AML-193 (cell line): ENCODE data around the gene DAPK1.

Experiments
- DNase-seq, 2 experiments: peaks; one replicate each; lab custom pipeline; 2025; lab: John Stamatoyannopoulos, UW

The DAPK1 gene

DNA sequence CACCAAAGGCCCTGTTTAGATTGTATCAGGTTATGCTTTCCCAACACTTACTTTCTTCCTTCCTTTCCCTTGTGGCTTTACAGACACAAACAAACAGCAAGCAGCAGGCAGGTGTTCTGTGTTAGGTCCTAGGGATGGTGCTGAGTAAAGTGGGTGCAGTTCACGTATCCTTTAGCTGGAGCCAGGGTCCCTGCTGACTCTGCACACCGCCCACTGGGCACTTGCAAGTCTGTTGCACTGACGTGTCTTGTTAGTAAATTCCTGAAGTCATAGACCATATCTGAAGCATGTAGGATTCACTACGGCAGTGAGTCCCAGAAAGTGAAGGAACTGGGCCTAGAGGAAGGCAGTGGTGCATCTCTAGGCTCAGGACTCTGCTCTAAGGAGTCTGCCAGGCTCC lies 96.5 kb downstream of the DAPK1 start:
- DNase-seq, result no peak

DNA sequence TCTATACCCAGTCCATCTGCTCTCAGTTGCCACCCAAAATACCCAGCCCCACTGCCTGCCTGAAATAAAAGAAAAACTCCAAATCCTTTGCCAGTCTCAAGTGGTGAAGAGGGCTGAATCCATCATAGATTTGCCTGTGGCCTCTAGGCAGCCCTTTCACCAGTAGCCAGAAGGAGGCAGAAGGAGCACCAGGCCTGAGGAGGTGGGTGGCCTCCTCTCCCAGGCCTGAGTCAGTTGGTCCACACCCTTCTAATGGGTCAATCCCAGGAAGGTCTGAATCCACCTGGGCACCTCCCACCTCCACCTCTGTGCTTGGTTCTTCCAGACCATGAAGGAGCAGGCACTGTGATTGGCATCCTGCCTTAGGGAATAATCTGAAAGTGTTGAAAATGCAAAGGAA lies 97.0 kb downstream of the DAPK1 start:
- no peak for DNase-seq

DNA sequence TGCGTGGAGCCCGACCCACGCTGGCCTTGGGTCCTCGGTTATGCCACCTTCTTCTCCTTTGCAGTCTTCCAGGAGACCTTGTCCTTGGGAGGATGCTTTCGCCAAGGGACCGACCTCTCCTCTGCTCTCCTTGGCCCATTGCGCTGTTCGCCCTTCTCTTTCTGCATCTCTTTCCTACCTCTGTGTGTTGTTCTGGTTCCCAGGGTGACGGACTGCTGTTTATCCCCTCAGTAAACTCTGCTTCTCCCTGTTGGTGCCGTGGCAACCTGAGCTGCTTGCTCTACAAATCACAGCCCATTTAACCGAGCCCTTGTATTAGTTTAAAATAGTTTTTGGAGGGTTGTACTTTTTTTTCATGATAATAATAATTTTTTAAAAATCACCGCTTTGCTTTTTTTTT lies 97.9 kb downstream of the DAPK1 start:
- DNase-seq, result no peak

DNA sequence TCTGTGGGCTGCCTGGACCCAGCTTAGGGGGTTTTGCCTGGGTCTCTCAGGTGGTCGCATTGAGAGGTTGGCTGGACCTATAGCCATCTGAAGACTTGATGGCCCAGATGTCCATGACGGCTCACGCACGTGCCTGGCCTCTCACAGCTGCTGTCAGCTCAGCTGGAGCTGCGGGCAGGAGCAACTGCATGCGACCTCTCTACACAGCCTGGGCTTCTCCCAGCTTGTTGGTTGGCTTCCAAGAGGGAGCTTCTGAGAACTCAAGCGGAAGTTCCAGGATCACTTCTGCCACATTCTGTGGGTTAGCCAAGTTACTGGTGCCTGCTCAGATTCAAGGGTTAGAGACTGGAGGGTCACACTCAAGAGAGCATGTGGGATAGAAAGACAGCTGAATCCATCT lies 99.2 kb downstream of the DAPK1 start:
- DNase-seq, result no peak

DNA sequence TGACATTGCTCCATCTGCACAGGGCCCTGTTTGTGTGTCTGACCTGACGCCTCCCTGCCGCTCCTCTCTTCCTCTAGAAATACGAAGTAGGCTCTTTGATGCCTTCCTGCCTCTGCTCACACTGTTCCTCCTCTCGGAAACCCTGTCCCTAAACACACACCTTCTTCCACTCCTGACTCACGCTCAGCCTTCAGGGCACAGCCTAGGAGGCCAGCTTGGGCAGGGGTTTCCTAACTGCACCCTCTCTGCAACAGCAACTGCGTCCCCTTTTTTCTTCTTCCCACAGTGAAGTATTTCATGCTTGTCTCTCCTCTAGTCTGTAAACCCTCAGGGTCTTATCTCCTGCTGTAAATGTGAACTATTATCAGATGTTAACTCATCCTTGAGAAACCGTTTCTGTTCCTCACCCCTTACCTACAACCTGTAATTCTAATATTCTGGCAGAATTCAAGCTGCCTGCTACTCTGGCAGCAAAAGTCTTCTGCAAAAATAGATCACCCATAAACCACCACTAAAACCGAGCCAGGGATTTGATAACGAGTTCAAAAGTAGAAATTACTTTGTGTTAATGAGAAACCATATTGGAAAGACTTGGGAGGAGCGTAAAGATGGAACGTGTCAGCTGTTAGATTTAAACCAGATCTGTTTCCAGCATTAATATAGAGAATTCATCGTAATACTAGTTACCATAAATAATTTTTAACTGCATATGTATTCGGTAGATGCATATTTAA lies 100.2 kb downstream of the DAPK1 start:
- no peak for DNase-seq

DNA sequence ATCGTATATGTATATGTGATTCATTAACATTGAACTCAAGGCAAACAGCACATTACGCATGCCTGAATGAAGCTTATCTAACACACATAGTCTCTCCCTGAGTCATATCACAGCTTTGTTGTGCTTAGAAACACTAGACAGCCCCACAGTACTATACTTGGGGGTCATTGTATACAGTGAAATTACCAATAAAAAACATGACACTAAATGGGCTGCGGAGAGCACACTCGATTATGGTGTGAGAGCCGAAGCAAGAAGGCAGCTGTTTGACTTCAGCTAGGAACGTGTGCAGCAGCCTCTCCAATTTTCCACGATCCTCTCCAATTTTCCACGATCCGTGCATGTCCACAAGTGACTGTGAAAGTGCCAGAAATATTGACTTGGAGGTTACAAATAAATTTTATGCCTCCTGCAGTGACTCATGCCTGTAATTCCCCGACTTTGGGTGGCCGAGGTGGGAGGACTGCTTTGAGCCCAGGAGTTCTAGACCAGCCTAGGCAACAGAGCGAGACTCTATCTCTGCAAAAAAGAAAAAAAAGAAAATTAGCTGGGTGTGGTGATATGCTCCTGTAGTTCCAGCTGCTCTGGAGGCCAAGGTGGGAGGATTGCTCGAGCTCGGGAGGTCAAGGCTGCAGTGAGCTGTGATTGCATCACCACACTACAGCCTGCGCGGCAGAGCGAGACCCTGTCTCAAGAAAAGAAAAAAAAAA lies 102.4 kb downstream of the DAPK1 start:
- no peak for DNase-seq

DNA sequence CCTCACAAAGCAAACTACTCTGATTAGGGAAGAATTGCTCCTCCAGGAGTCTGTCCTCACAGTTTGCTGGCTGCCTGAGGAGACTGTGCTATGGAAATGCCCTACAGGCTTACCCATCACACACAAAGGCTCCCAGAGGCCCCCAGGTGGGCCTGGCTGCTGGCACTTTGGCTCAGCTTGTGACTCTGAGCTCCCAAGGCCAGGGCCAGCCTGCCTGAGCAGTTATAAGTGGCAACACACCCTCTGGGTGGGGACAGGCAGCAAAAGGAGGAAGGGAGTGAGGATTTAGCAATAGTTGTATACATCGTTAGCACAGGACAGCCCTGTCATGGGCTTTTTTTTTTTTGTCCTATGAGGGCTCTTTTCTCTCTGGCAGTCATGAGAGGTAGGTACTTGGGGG lies 103.5 kb downstream of the DAPK1 start:
- peak; percentile 49 to 61 for DNase-seq

DNA sequence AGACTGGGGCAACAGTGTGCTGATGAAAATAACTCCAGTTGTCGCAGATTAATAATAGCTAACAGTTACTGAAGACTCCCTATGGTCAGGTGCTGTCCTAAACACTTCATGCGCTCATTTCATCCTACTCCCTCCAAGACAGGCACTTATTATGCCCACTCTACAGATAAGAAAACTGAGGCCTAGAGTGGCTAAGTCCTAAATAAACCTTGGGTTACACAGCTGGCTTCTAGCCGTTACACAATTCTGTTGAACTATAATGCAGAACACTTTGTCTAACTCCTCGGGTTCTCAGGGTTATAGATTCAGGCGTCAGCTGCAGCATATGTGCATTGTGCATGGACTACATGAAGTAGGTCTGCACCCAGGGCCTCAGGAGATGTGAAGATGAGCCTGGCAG lies 103.9 kb downstream of the DAPK1 start:
- no peak for DNase-seq

DNA sequence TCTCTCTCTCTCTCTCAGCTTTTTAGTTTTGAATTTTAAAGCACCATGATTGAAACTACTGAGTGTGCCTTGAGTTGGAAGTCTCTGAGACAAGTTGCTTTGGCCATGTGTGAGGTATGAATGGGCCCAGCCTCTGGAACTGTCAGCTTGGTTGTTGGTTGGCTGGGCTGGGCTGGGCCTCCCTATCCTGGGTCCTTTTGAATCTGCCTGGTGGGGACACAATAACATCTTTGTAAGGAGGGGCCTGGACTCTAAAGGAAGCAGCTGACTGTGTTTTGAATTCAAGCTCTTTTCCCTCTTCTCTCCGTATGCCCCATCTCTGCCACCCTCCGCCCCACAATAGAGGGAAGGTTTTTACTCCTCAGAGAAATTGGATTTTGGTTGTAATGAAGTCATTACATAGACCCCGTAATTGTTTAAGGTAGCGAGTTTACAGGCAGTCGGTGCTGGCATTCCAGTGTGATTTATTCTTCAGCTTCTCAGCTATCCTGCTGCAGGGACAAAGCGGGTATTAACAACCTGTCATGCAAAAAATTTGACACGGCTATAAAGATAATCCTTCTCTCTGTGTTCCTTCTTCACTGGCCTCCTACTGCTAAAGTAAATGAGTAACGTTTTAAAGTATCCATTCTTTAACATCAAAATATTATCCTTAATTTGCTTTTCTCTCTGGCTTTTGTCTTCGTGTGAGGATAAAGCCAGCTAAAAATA lies 105.4 kb downstream of the DAPK1 start:
- DNase-seq, result no peak

DNA sequence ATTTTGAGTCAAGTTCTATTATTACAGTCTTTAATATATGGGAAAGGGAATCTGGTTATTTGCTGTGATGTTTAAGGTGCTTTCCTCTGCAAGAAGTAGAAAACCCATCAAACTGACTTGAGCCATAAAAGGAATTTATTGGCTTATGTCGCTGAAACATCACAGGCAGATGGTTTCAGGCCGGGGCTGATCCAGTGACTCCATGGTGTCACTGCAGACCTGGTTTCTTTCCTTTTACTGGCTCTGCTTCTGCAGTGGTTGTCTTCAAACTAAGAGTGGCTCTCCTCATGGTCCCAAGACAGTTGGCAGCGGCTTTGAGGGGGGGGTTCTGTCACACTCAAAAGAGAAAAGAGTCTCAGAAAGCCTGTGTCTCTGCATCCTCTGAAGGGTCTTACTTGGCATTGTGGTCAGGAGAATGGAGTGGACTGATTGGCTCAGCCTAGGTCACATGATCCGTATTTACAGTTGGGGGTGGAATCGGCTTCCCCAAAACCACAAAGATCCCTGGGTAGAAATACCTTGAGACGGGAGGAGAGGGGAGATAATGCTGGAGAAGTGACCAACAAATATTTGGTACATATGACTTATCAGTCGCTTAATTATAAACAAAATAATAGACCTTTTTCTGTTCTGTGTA lies 106.3 kb downstream of the DAPK1 start:
- DNase-seq, result no peak

DNA sequence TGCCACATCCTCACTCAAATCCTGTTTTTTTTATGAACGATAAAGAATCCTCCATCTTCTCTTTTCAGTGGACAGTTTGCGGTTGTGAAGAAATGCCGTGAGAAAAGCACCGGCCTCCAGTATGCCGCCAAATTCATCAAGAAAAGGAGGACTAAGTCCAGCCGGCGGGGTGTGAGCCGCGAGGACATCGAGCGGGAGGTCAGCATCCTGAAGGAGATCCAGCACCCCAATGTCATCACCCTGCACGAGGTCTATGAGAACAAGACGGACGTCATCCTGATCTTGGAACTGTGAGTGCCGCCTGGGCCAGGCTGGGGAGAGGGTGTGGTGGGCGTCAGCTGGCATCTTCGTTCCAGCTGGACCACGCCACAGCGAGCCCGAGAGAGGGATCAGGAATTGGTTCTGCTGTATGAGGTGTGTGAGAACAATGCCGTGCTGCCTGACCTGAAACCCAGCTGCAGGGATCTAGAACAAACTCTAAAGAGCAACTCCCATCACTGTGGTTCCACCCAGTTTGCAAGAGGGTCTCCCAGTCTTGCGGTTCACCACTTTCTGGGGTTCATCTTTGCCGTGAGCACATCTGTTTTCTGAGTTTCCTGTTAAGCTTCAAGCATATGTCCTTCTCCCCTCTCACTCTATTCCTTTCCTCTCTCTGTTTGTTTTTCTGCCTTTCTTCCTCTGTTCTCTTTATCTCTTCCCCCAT lies 107.4 kb downstream of the DAPK1 start:
- no peak for DNase-seq

DNA sequence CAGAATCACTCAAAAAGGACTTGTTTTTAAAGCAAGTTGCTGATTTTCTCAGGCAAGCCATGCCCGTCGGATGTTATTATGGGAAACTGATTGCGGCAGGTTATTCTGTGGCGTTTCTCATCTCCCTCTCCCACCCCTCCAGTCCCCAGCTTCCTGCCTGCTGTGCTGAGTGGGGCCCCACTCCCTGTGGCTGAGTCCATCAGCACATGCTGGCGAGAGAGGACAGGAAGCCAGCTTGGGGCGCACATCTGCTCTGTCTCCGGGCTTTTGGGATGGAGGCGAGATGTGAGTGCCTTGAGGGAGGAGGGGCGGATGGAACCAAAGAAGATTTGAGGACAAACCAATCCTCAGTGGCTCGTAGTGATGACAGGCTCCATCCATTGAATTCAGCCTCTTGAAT lies 108.0 kb downstream of the DAPK1 start:
- no peak for DNase-seq

DNA sequence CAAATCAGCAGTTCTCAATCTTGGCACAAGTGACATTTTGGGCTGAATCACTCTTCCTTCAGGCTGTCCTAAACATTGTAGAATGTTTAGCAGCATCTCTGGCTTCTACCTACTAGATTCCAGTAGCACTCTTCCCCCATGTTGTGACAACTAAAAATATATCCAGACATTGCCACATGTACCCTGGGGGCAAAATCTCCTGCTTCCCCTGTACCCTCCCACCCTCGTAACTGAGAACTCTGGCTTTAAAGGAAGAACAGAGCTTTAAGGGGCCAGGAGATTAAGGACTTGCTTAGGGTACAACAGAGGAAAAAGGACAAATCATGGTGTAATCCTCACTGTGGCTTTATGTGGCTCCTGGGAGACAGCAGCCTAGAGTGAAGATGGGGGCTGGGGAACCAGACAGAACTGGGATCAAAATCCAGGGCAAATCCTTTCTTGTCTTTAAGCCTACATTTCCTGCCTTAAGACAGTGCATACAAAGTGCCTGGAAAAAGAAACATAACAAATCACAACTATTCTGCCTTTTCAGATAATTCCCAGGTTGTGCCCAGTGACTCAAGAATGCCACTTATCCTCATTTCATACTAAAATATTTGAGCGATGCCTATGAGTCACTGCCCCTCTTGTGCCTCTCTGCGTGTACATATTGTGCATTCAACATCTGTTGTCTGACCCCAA lies 109.3 kb downstream of the DAPK1 start:
- DNase-seq, result no peak

DNA sequence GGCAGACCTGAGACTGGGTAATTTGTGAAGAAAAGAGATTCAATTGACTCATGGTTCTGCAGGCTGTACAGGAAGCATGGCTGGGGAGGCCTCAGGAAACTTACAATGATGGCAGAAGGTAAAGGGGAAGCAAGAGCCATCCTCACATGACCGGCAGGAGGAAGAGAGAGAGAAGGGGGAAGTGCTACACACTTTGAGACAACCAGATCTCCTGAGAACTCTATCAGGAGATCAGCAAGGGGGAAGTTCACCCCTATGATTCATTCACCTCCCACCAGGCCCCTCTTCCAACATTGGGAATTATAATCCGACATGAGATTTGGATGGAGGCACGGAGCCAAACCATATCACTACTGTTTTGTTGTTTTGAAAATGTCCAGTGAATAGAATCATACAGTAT lies 110.2 kb downstream of the DAPK1 start:
- DNase-seq, result no peak

DNA sequence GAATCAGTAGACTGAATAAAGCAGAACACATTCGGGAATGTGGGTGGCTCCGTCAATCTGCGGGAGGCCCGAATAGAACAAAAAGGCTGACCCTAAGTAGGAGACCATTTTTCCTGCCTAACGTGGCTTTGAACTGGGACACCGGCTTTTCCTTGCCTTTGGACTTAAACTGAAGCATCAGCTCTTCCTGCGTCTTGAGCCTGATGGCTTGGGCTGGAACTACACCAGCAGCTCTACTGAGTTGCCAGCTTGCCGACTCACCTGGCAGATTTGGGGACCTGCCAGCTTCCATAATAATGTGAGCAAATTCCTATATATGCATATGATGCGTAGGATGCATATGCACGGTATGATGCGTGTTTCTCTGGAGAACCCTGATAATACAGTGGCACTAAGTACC lies 111.3 kb downstream of the DAPK1 start:
- no peak for DNase-seq

DNA sequence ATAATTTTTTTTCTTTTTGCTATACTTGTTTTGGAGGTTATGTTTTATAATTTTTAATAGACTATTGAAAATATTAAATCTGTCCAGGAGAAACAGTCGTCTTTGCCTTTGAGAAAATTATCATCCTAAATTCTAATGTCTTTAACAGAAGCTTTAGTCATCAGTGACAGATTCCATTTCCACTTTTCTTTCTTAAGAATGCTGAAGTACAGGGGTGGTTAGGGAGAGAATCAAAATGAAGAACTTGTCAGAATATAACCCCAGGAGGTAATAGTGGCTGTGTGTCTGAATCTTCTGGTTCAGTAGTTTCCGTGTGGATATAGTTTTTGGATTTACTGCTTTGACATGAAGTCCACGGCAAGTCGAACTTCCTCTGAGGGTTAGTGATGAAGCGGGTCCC lies 111.8 kb downstream of the DAPK1 start:
- DNase-seq, result no peak

DNA sequence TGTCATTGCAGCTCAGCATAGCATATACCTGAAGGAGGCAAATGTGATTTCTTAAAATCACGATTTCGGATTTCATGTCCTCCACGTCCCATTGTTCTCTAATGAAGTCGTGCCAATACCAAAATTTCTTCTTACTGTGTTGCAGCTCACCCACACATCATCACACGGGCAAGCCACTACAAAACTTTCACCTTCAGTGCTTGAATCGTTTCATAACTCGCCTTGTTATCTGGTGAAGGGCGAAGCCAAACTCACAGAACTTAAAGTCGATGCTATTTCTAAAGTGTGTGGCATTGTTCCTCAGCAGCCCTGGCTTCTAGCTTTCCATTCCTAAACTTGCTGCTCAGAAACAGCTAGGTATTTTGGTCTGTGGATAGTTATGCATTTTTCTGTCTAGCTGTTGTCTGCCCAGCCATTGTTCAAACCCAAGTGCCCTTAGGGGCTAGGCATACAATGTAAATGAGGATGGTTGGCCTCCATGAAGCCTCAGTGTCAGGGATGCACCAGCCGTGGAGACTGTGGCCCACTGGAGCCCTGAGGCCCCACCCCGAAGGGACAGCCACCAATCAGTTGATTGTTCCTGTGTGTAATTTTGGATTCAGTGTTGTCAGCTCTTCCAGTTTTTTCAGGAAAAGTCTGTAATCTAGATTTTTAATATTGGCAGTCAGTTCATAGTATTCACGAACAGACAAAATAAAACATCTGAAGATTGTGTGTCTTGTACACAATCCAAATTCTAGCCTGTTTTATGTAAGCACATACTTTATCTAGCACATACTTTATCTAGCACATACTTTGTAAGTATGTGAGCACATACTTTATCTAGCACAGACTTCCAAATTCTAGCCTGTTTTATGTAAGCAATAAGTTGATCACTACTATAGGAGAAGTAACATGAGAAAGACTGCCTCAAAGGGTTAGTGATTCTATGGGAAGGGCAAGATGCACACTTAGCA lies 112.8 kb downstream of the DAPK1 start:
- DNase-seq, result no peak

DNA sequence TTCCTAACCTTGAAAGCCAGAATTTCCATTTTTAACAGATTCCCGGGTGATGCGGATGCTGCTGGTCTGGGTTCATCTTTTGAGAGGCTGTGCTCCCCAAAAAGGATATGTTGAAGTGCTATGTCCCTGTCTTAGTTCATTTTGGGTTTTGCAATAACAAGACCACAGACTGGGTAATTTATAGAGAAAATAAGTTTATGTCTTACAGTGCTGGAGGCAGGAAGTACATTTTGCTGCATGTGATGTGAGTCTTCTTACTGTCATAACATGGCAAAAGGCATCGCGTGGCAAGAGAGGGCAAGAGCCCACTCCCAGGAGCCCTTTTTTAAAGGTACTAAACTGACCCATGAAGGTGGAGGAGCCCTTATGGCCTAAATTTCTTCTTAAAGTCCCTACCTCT lies 114.1 kb downstream of the DAPK1 start:
- no peak for DNase-seq

DNA sequence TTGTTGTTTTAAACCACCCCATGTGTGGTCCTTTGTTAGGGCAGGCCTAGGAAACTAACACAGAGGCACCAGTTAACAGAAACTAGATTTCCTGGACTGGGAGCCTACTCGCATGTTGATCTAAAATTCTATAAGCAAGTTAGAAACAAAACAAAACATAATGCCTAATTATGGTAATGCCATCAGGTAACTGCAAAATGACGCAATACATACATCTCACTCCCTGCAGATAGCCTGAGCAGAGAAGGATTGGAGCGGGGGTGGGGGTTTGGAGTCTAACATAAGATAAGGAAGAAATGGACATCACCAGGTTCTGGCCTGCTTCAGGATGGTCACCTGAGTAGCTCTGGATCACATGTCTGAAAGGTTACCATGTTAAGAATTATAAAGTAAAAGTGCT lies 114.9 kb downstream of the DAPK1 start:
- DNase-seq, result no peak
